ENCODE results near the gene CHAC1.

CHAC1 gene

GRCh38 chr15:40995656-40996055, 42.4 kb downstream of the CHAC1 start:
- ChIA-PET CTCF (interaction anchor here (1.0 kb wide), 1 partner anchor 65 kb away, joined by 3 read pairs; no protein-coding TSS in a partner anchor), POLR2A (no interaction called here)
- no peak overlapping the region for H3K4me3 ChIP-seq (ENCODE audit: low read depth, low read length)
- no peak for TF ChIP-seq CTCF (IDR thresholded peaks at IDR 0.05; ENCODE audit: insufficient read depth, low read length, missing control alignments)
- no peak for DNase-seq (ENCODE audit: low read depth, low spot score)

GRCh38 chr15:40999190-40999589, 45.9 kb downstream of the CHAC1 start:
- no peak overlapping the region for H3K4me3 ChIP-seq (ENCODE audit: low read depth, low read length)
- no peak for TF ChIP-seq CTCF (IDR thresholded peaks at IDR 0.05; ENCODE audit: insufficient read depth, low read length, missing control alignments)
- ChIA-PET CTCF (interaction anchor here (0.8 to 1.4 kb wide), 3 partner anchors 15 to 105 kb away, joined by 3 read pairs; partner anchors contain the start of gene VPS18), POLR2A (no interaction called here)
- no peak for DNase-seq (ENCODE audit: low read depth, low spot score)

GRCh38 chr15:41001524-41002214, 48.4 kb downstream of the CHAC1 start:
- no peak overlapping the region for H3K4me3 ChIP-seq (ENCODE audit: low read depth, low read length)
- no peak for TF ChIP-seq CTCF (IDR thresholded peaks at IDR 0.05; ENCODE audit: insufficient read depth, low read length, missing control alignments)
- POLR2A ChIA-PET: no interaction called here
- no peak for DNase-seq (ENCODE audit: low read depth, low spot score)
- CTCF ChIA-PET: interaction anchor here (1.1 to 1.8 kb wide), 2 partner anchors 18 to 97 kb away, joined by 3 to 4 read pairs; no protein-coding TSS in a partner anchor

GRCh38 chr15:41004490-41004889, 51.2 kb downstream of the CHAC1 start:
- ChIA-PET POLR2A (no interaction called here), CTCF (interaction anchor here (2.2 kb wide), 1 partner anchor 99 kb away, joined by 11 read pairs; no protein-coding TSS in a partner anchor)
- TF ChIP-seq CTCF (IDR thresholded peaks at IDR 0.05; ENCODE audit: insufficient read depth, low read length, missing control alignments): no peak
- H3K4me3 ChIP-seq (ENCODE audit: low read depth, low read length): no peak overlapping the region
- no peak for DNase-seq (ENCODE audit: low read depth, low spot score)
